GM20000 (cell line): ENCODE measurements around the gene MAP1S.

Source experiments
- DNase-seq: peaks from one replicate; pipeline ENCODE4 v3.0.0; 2012; ENCODE audit warnings: low spot score
- TF ChIP-seq, protein P1 (sequence below): IDR thresholded peaks from 2 replicates; pipeline ENCODE4 v1.5.1; 2012; ENCODE audit warnings: mild to moderate bottlenecking, control low read depth; ENCODE audit errors: extremely low read depth, missing control alignments

MAP1S gene

DNA sequence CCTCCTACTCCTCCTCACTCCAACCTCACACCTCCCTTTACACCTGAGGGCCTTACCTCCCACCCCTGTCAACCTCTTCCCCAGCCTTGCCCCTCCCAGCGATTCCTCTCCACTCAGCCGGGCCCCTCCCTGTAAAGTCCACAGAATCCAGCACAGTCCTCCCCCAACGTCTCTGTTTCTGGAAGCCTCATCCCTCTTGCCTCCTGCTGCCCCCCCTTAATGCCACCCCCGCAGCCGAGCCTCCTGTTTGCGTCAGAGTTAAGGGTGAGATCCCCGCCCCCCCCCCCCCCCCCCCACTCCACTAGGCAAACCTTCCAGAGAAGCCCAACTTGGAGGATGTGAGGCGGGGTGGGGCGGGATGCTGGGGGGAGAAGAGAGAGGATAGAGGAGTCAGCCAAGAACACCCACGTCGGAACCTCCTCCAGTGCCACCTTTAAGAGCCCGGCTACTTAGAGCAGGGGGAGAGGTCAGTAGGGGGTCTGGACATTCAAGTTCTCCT is 33.2 kb upstream of the MAP1S start:
- TF ChIP-seq, protein P1, sequence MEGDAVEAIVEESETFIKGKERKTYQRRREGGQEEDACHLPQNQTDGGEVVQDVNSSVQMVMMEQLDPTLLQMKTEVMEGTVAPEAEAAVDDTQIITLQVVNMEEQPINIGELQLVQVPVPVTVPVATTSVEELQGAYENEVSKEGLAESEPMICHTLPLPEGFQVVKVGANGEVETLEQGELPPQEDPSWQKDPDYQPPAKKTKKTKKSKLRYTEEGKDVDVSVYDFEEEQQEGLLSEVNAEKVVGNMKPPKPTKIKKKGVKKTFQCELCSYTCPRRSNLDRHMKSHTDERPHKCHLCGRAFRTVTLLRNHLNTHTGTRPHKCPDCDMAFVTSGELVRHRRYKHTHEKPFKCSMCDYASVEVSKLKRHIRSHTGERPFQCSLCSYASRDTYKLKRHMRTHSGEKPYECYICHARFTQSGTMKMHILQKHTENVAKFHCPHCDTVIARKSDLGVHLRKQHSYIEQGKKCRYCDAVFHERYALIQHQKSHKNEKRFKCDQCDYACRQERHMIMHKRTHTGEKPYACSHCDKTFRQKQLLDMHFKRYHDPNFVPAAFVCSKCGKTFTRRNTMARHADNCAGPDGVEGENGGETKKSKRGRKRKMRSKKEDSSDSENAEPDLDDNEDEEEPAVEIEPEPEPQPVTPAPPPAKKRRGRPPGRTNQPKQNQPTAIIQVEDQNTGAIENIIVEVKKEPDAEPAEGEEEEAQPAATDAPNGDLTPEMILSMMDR: no peak
- DNase-seq: peak; percentile 34

GRCh38 chr19:17686592-17687024 is 32.7 kb upstream of the MAP1S start:
- peak; percentile 39 for DNase-seq
- TF ChIP-seq, protein P1: no peak

- DNase-seq: peak; percentile 40
Observed at GRCh38 chr19:17687141-17687856, 32.0 kb upstream of the MAP1S start.

DNA sequence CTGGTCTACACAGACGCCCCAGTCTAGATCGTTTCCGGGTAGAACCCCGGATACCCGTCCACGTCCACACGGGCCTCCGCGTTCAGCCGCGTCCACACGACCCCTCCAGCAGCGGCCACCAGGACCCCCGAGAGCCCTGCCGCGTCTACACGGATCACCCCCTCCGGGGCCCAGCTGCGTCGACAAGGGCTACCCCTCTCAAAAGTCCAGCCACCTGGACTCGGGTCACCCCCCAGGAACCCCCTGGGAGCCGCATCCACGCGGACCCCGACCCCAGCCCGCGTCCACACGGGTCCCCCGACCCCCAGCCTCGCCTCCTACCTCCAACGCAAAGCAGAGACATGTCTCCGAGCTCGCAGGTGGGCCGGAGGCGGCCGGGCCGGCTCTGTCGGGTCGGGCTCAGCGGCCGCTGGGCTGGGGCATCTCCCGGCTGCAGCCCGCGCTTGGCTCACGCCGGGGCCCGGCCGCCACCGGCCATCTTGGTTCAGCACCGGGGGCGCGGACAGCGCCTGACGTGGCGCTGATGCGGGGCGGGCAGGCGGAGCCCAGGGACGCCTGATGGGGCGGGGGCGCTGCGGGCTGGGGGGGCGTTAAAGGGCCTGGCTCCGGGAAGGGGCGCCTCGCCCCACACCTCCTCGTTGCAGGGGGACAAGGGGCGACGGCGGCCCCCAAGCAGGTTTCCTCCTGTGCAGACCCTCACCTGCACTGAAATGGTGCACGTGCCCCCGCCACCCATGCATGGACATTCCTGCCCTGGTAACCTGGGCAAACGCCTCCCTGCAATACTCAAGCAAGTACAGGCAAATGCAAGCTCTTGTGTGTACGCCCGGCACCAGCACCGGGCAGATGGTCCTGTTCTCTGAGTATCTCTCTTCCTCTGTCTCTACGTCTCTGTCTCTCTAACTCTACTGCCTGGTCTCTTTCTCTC is 31.2 kb upstream of the MAP1S start, which contains the start of gene UNC13A:
UNC13A (minus strand) TSS at position 498 of the 928 bp plus-strand sequence; CDS start at position 343, 155 bp downstream.
- peak; percentile 81 for DNase-seq

More at GRCh38 chr19:17687141-17687856, 32.0 kb upstream of the MAP1S start:
- TF ChIP-seq, protein P1: no peak

GRCh38 chr19:17688853-17689595 is 30.3 kb upstream of the MAP1S start:
- DNase-seq: no peak
- TF ChIP-seq, protein P1: no peak

More for the DNA sequence above, 31.2 kb upstream of the MAP1S start, which contains the start of gene UNC13A:
- TF ChIP-seq, protein P1: no peak

GRCh38 chr19:17692566-17692965 is 26.7 kb upstream of the MAP1S start:
- no peak for DNase-seq
- TF ChIP-seq, protein P1: no peak
